CD4-positive, alpha-beta T cell (primary cell): ENCODE results near the gene CNKSR3. TPM values are rescaled to one million over a fixed set of nuclear protein-coding genes. Genes with fewer than 3 reads are reported as not detected.

Experiments
- ATAC-seq: fragments of 200-7000 bp; cut with Tn5 transposase; one replicate; pipeline ENCODE4 v1.10.0; 2022; ENCODE audit warnings: mild to moderate bottlenecking; ENCODE audit not compliant: poor library complexity
- CTCF ChIA-PET: fragments of 350-600 bp; sonication (Branson Sonifier 250); formaldehyde crosslinking; loops from one replicate; lab custom pipeline; 2021; ENCODE audit warnings: antibody characterized with exemption, inconsistent platforms; lab: Charles Lee
- POLR2A ChIA-PET: fragments of 350-600 bp; sonication (Branson Sonifier 250); formaldehyde crosslinking; loops from one replicate; lab custom pipeline; 2021; ENCODE audit warnings: antibody characterized with exemption, inconsistent platforms; lab: Charles Lee
- DNase-seq, 14 experiments: peaks; one replicate each; pipeline ENCODE4 v3.0.0-alpha.2; 2013 to 2020; ENCODE audit warnings: mixed read lengths in 2 of 14
- H3K27ac ChIP-seq, 2 donors: one replicate each; pipeline versions ENCODE4 v1.5.1 to v1.7.0; 2013; ENCODE audit warnings: low read length in 2 of 2, low read depth in 1 of 2, mild to moderate bottlenecking in 1 of 2
- H3K27me3 ChIP-seq, 2 experiments: 1 replicate in 1 of 2; 2 replicates in 1 of 2; pipeline versions ENCODE4 v1.6.1 to v1.7.0; 2013; ENCODE audit warnings: low read length in 2 of 2, control low read depth in 1 of 2, mild to moderate bottlenecking in 1 of 2, moderate library complexity in 1 of 2; ENCODE audit not compliant: insufficient read depth in 2 of 2, control insufficient read depth in 1 of 2
- H3K36me3 ChIP-seq: one replicate; pipeline ENCODE4 v1.6.1; 2013; ENCODE audit warnings: low read length, control low read depth; ENCODE audit not compliant: insufficient read depth
- H3K4me1 ChIP-seq: one replicate; pipeline ENCODE4 v1.6.1; 2013; ENCODE audit warnings: low read length, control low read depth; ENCODE audit not compliant: insufficient read depth
- H3K4me3 ChIP-seq: one replicate; pipeline ENCODE4 v1.5.1; 2013; ENCODE audit warnings: mild to moderate bottlenecking, low read length, moderate library complexity
- H3K9me3 ChIP-seq, 2 experiments: 1 replicate in 1 of 2; 2 replicates in 1 of 2; pipeline versions ENCODE4 v1.6.1 to v1.7.0; 2013; ENCODE audit warnings: low read length in 2 of 2, mild to moderate bottlenecking in 2 of 2, control low read depth in 1 of 2, moderate library complexity in 1 of 2; ENCODE audit not compliant: control insufficient read depth in 1 of 2, insufficient read depth in 1 of 2
- H3K27ac Mint-ChIP-seq: one replicate; pipeline ENCODE4 v1.8.0; 2020; ENCODE audit warnings: mixed read lengths
- H3K27me3 Mint-ChIP-seq: one replicate; pipeline ENCODE4 v1.8.0; 2021; ENCODE audit warnings: mixed read lengths
- H3K36me3 Mint-ChIP-seq: one replicate; pipeline ENCODE4 v1.8.0; 2021; ENCODE audit warnings: low read depth, mixed read lengths
- H3K4me1 Mint-ChIP-seq: one replicate; pipeline ENCODE4 v1.8.0; 2021; ENCODE audit warnings: low read depth, mixed read lengths
- H3K4me3 Mint-ChIP-seq: one replicate; pipeline ENCODE4 v1.8.0; 2020; ENCODE audit warnings: mild to moderate bottlenecking, mixed read lengths
- H3K9me3 Mint-ChIP-seq: one replicate; pipeline ENCODE4 v1.8.0; 2020; ENCODE audit warnings: mixed read lengths
- CTCF ChIP-seq: fragments of 200-600 bp; IDR thresholded peaks from one replicate; pipeline ENCODE4 v1.8.0; 2022; ENCODE audit warnings: antibody characterized with exemption, mild to moderate bottlenecking
- intact Hi-C, 2 experiments: fragments of 100-400 bp; cut with DNase I in 1 of 2; cut with micrococcal nuclease in 1 of 2; formaldehyde crosslinking; loops; one replicate each; pipeline versions ENCODE4 v1.15.1 to v1.9.0; 2023 to 2025; cut with DNase I, micrococcal nuclease
- total RNA-seq, 174 experiments: library from RNA in 2 of 174; stranded (reverse) in 2 of 174; gene quantifications; one replicate each; pipeline ENCODE4 v1.2.3 and lab custom pipeline; 2021 to 2026

Gene CNKSR3
- total RNA-seq, 2 experiments from 2014 or later = 0.14 TPM; not detected in 1

- Histone ChIP-seq H3K27me3 (no peaks in the 10 kb centered on the region), H3K4me1 (no peaks in the 10 kb centered on the region), H3K9me3 (no peaks in the 10 kb centered on the region), H3K36me3 (no peaks in the 10 kb centered on the region), H3K27ac (no peak overlapping the region), H3K4me3 (no peak overlapping the region)
- H3K4me1 Mint-ChIP-seq = no peaks in the 10 kb centered on the region
- H3K4me3 Mint-ChIP-seq = no peak overlapping the region
- no peak for TF ChIP-seq CTCF
- no peak for ATAC-seq
- H3K27ac Mint-ChIP-seq = no peak overlapping the region
- no peak for DNase-seq
- intact Hi-C loops = no loop called here
- POLR2A ChIA-PET = no interaction called here
- H3K9me3 Mint-ChIP-seq = no peaks in the 10 kb centered on the region
- CTCF ChIA-PET = no interaction called here
- H3K36me3 Mint-ChIP-seq = no peaks in the 10 kb centered on the region
- H3K27me3 Mint-ChIP-seq = no peaks in the 10 kb centered on the region
Observed at GRCh38 chr6:154406301-154406700, 104.2 kb downstream of the CNKSR3 start.

- intact Hi-C loops = no loop called here
- H3K9me3 Mint-ChIP-seq = no peaks in the 10 kb centered on the region
- H3K27ac Mint-ChIP-seq = no peak overlapping the region
- no peaks in the 10 kb centered on the region for H3K4me1 Mint-ChIP-seq
- ChIA-PET POLR2A (no interaction called here), CTCF (no interaction called here)
- no peak for ATAC-seq
- Histone ChIP-seq H3K4me1 (no peaks in the 10 kb centered on the region), H3K36me3 (no peaks in the 10 kb centered on the region), H3K27me3 (no peaks in the 10 kb centered on the region), H3K4me3 (no peak overlapping the region), H3K27ac (no peak overlapping the region), H3K9me3 (no peaks in the 10 kb centered on the region)
- H3K36me3 Mint-ChIP-seq = no peaks in the 10 kb centered on the region
- no peak overlapping the region for H3K4me3 Mint-ChIP-seq
- no peak for TF ChIP-seq CTCF
- no peak for DNase-seq
- no peaks in the 10 kb centered on the region for H3K27me3 Mint-ChIP-seq
Observed at GRCh38 chr6:154404791-154405400, 105.6 kb downstream of the CNKSR3 start.

GRCh38 chr6:154403788-154404187, 106.7 kb downstream of the CNKSR3 start:
- POLR2A ChIA-PET = no interaction called here
- H3K9me3 Mint-ChIP-seq = no peaks in the 10 kb centered on the region
- Histone ChIP-seq H3K36me3 (no peaks in the 10 kb centered on the region), H3K4me1 (no peaks in the 10 kb centered on the region), H3K27ac (no peak overlapping the region), H3K27me3 (no peaks in the 10 kb centered on the region), H3K4me3 (no peak overlapping the region), H3K9me3 (no peaks in the 10 kb centered on the region)
- ATAC-seq = no peak
- CTCF ChIA-PET = no interaction called here
- H3K4me3 Mint-ChIP-seq = no peak overlapping the region
- H3K27ac Mint-ChIP-seq = no peak overlapping the region
- H3K27me3 Mint-ChIP-seq = no peaks in the 10 kb centered on the region
- TF ChIP-seq CTCF = no peak
- H3K4me1 Mint-ChIP-seq = no peaks in the 10 kb centered on the region
- intact Hi-C loops = no loop called here
- no peaks in the 10 kb centered on the region for H3K36me3 Mint-ChIP-seq
- DNase-seq = no peak
